ENCODE results near the gene INPP4B. TPM values are rescaled to one million over a fixed set of nuclear protein-coding genes. Genes with fewer than 3 reads are reported as not detected.
A peak's percentile ranks its signal among the peaks of the same experiment; 100 is the strongest.

Gene INPP4B
- total and polyA plus RNA-seq, 2 experiments from 2014 or later: 4.6 to 5.5 TPM

DNA sequence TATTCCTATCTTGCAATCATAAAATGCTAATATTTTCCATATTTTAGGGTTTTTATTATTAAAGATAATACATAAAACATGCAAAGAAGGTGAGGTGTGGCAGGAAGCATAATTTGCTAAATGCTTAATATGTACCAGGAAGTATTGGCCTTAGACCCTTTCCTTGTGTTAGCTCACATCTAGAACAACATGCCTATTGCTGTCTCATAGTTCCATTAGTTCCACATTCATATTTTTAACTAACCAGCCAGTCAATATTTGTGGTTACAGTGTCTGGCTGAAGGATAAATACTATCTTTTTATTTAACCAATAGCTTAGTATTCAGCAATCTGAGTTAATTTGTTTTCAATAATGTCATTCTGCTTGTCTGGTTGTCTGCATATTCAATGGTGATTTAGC is 432.6 kb downstream of the INPP4B start:
- Histone ChIP-seq H3K4me3 (no peak overlapping the region), H3K36me3 (no peaks in the 10 kb centered on the region), H3K27me3 (no peaks in the 10 kb centered on the region), H3K4me1 (ENCODE audit: low read depth) (peaks cover 7% of the 10 kb centered on the region), H3K9me3 (ENCODE audit: low read depth) (no peaks in the 10 kb centered on the region), H3K27ac (no peak overlapping the region)
- TF ChIP-seq, protein P1, sequence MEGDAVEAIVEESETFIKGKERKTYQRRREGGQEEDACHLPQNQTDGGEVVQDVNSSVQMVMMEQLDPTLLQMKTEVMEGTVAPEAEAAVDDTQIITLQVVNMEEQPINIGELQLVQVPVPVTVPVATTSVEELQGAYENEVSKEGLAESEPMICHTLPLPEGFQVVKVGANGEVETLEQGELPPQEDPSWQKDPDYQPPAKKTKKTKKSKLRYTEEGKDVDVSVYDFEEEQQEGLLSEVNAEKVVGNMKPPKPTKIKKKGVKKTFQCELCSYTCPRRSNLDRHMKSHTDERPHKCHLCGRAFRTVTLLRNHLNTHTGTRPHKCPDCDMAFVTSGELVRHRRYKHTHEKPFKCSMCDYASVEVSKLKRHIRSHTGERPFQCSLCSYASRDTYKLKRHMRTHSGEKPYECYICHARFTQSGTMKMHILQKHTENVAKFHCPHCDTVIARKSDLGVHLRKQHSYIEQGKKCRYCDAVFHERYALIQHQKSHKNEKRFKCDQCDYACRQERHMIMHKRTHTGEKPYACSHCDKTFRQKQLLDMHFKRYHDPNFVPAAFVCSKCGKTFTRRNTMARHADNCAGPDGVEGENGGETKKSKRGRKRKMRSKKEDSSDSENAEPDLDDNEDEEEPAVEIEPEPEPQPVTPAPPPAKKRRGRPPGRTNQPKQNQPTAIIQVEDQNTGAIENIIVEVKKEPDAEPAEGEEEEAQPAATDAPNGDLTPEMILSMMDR (IDR thresholded peaks at IDR 0.05; ENCODE audit: low read depth, low read length): no peak
- no peak for DNase-seq (ENCODE audit: low read depth in 1 of 2, low spot score in 1 of 2)

DNA sequence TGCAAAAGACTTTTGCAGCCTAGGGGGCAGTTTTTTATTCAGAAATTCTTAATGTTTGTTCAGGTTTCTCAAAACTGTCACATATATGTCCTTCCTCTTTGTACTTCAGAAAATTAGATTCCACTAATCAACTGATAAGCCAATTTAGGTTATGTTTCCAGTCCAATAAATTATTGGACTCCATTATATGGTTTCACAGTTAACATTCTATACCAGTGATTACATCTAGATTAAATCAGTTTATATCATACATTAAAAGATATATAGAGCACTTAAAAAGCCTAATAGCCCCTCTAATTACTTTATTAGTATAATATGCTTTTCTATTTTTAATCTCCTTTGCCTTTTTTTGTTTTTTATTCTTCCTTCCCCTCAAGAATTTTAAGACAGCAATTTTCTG is 434.1 kb downstream of the INPP4B start:
- H3K9me3 ChIP-seq (ENCODE audit: low read depth): no peaks in the 10 kb centered on the region
- TF ChIP-seq, protein P1 (IDR thresholded peaks at IDR 0.05; ENCODE audit: low read depth, low read length): no peak

DNA sequence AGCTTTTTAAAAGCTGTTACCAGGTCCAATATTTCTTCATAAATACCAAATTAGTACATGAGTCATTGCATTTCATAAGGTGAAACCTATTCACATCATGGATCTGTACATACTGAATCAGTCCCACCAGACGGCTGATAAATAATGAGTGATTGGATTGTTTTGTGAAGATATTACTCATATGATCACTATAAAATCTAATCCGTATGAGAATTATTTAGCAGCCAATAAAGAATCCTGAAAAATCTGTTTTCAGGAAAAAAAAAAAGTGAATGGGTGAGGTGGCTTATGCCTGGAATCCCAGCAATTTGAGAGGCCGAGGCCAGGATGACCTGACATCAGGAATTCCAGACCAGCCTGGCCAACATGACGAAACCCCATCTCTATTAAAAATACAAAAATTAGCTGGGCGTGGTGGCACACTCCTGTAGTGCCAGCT is 438.1 kb downstream of the INPP4B start:
- TF ChIP-seq, protein P1 (IDR thresholded peaks at IDR 0.05; ENCODE audit: low read depth, low read length): no peak
- H3K9me3 ChIP-seq (ENCODE audit: low read depth): no peaks in the 10 kb centered on the region
- DNase-seq (ENCODE audit: low read depth in 1 of 2, low spot score in 1 of 2): peak in 1 of 2 donors; percentile 58
- H3K4me3 ChIP-seq: no peak overlapping the region
- no peaks in the 10 kb centered on the region for H3K27me3 ChIP-seq
- H3K27ac ChIP-seq: no peak overlapping the region
- H3K36me3 ChIP-seq: no peaks in the 10 kb centered on the region
- H3K4me1 ChIP-seq (ENCODE audit: low read depth): peaks cover 22% of the 10 kb centered on the region

More for the DNA sequence above, 434.1 kb downstream of the INPP4B start:
- DNase-seq (ENCODE audit: low read depth in 1 of 2, low spot score in 1 of 2): no peak
- Histone ChIP-seq H3K27me3 (no peaks in the 10 kb centered on the region), H3K4me3 (no peak overlapping the region), H3K36me3 (no peaks in the 10 kb centered on the region), H3K27ac (no peak overlapping the region), H3K4me1 (ENCODE audit: low read depth) (no peaks in the 10 kb centered on the region)

- H3K27me3 ChIP-seq: no peaks in the 10 kb centered on the region
- TF ChIP-seq, protein P1 (IDR thresholded peaks at IDR 0.05; ENCODE audit: low read depth, low read length): no peak
- no peak overlapping the region for H3K27ac ChIP-seq
- no peak overlapping the region for H3K4me3 ChIP-seq
- H3K4me1 ChIP-seq (ENCODE audit: low read depth): peaks cover 22% of the 10 kb centered on the region
- H3K9me3 ChIP-seq (ENCODE audit: low read depth): no peaks in the 10 kb centered on the region
- no peaks in the 10 kb centered on the region for H3K36me3 ChIP-seq
- DNase-seq (ENCODE audit: low read depth in 1 of 2, low spot score in 1 of 2): peak in 1 of 2 donors; percentile 11
Observed at GRCh38 chr4:142407596-142407995, 438.5 kb downstream of the INPP4B start.

- Histone ChIP-seq H3K27me3 (no peaks in the 10 kb centered on the region), H3K9me3 (ENCODE audit: low read depth) (no peaks in the 10 kb centered on the region), H3K36me3 (no peaks in the 10 kb centered on the region), H3K4me3 (no peak overlapping the region), H3K4me1 (ENCODE audit: low read depth) (peaks cover 22% of the 10 kb centered on the region), H3K27ac (peak overlapping the region; percentile 86)
- TF ChIP-seq, protein P1 (IDR thresholded peaks at IDR 0.05; ENCODE audit: low read depth, low read length): no peak
- peak in 1 of 2 donors; percentile 16 for DNase-seq (ENCODE audit: low read depth in 1 of 2, low spot score in 1 of 2)
Observed at GRCh38 chr4:142406917-142407501, 439.1 kb downstream of the INPP4B start.
